ENCODE measurements around the gene KRTAP4-6. TPM values are rescaled to one million over a fixed set of nuclear protein-coding genes. Genes with fewer than 3 reads are reported as not detected.
"Not testable (repeated sequence)": the region's sequence is repeated elsewhere in the genome, so short reads cannot be mapped to it uniquely, and the experiment has no call there.

KRTAP4-6 gene
- total RNA-seq, 1 donor from 2014 or later = not detected

DNA sequence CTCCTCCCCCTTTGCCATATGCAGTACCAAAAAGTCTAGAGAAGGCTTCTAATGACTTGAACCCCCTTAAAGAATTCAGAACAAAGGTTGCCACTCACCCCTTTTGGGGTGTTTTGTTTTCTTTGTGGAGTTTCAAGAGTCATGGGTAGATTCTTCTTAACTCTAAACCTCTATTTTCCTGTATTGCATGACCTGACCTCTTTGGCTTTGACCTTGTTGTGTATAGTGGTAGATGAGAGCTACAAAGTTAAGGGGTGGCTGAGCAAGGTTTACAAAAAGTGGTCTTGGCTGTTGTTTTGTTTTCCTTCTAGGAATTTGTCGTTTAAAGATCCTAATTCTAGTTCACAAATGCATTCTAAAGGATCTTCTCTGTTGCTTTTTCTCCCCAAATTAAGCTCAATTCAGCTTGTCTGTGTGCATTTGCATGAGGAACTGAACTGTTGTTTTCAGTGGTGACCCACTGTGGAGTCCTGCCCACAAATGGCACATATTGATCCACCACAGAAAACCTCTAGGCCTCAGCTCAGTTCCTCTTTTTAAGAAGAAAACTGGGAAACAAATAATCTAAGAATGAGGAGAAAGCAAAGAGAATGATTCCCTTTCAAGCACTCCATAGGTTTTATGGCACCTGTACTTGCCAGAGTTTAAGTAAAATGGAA lies 31.5 kb downstream of the KRTAP4-6 start:
- DNase-seq (ENCODE audit: extremely low read depth, low read depth, low spot score) = not testable (repeated sequence)

DNA sequence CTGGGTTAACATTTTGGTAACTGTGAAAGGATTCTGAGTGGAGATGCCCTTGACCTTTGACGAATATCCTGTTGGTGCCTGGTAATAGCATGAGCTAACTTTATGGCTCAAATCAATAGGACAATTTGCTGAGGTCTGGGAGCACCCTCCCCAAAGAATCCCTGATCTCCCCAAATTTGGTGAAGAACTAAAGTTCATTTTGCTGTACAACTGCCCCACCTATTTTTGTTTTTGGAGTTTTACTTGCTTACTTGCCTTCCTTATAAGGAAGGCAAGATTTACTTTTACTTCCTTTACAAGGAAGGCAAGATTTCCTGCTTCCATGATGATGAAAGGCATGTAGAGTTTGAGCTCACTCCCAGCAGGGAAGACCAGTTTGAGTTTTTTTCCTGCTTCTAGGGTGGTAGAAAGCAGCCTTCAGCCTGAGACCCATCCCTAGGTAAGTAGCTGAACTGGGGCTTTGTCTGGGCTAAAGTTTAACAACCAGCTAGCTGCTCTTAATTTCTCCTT lies 32.3 kb downstream of the KRTAP4-6 start:
- DNase-seq (ENCODE audit: extremely low read depth, low read depth, low spot score) = no peak

DNA sequence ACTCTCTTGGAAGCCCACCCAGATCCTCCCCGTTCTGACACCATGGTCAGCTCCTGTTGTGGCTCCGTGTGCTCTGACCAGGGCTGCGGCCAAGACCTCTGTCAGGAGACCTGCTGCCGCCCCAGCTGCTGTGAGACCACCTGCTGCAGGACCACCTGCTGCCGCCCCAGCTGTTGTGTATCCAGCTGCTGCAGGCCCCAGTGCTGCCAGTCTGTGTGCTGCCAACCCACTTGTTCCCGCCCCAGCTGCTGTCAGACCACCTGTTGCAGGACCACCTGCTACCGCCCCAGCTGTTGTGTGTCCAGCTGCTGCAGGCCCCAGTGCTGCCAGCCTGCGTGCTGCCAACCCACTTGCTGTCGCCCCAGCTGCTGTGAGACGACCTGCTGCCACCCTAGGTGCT lies 35.0 kb downstream of the KRTAP4-6 start, which contains the start of gene KRTAP4-9:
Gene KRTAP4-9 (plus strand): TSS at position 43 of the 400 bp plus-strand sequence. CDS start 0 bp downstream, at position 43.
- DNase-seq (ENCODE audit: extremely low read depth, low read depth, low spot score) = not testable (repeated sequence)

DNA sequence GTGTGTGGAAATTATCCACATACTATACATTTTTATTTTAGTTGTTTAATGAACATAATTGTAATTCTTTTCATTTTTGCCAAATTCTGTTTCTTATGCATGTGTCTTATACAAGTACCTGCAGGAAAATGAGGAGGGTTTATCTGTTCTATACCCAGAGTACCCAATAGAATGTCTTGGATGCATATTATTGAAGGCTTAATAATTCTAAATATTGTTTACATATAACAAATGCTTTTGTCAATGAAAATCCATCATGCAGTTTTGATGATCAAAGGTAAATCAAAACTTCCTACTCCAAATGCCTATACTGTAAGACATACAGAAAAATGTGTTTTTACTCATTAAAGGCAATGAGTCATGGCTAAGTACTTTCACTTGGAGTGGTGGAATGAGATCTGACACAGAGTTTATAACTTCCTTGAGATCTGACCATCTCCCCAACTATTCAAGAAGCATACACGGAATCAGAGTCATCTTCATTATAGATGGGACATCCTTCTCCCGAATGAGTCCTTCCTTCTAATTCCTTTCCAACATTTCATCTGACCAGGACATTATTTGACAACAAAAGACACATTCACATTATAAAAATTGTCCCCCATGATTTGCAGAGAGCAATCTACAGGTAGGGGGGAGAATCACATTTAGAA lies 35.8 kb downstream of the KRTAP4-6 start:
- not testable (repeated sequence) for DNase-seq (ENCODE audit: extremely low read depth, low read depth, low spot score)

DNA sequence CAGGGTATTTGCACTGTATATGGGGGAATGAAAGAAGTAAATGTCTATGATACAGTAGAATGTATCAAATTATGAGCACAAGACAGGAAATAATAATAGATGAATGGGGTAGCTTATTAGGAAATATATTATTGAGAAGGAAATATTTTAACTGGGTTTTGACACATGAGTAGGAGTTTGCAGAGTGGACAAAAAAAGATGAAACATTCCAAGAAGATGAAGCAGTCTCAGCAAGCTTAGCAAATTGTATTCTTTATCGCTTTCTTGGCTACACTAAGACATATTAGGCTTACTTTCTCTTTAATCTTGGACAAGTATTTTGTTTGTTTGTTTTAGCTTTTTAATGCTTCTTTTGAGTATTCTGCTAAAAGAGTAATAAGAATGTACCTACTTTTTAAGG lies 36.4 kb downstream of the KRTAP4-6 start:
- no peak for DNase-seq (ENCODE audit: extremely low read depth, low read depth, low spot score)

DNA sequence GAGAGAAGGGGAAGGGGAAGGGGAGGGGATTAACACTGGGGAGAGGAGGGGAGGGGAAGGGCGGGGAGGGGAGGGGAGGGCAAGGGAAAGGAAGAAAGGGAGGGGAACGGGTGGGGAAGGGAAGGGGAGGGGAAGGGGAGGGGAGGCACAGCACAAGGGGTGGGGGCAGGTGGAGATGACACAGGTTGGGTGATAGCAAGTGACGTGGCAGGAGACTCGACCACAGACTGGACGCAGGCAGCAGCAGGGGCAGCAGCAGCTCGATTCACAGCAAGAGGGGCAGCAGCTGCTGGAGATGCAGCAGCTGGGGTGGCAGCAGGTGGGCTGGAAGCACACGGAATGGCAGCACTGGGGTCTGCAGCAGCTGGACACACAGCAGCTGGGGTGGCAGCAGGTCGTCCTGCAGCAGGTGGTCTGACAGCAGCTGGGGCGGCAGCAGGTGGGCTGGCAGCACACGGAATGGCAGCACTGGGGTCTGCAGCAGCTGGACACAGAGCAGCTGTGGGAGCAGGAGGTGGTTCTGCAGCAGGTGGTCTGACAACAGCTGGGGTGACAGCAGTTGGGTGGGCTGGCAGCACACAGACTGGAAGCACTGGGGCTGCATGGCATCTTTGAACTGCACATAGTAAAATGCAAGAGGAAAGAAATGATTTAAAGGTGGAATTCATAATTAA lies 38.6 kb downstream of the KRTAP4-6 start, which contains the start of gene KRTAP4-16:
Gene KRTAP4-16 (minus strand): TSS at position 624 of the 674 bp plus-strand sequence. CDS start 0 bp downstream, at position 624.
- no peak for DNase-seq (ENCODE audit: extremely low read depth, low read depth, low spot score)

DNA sequence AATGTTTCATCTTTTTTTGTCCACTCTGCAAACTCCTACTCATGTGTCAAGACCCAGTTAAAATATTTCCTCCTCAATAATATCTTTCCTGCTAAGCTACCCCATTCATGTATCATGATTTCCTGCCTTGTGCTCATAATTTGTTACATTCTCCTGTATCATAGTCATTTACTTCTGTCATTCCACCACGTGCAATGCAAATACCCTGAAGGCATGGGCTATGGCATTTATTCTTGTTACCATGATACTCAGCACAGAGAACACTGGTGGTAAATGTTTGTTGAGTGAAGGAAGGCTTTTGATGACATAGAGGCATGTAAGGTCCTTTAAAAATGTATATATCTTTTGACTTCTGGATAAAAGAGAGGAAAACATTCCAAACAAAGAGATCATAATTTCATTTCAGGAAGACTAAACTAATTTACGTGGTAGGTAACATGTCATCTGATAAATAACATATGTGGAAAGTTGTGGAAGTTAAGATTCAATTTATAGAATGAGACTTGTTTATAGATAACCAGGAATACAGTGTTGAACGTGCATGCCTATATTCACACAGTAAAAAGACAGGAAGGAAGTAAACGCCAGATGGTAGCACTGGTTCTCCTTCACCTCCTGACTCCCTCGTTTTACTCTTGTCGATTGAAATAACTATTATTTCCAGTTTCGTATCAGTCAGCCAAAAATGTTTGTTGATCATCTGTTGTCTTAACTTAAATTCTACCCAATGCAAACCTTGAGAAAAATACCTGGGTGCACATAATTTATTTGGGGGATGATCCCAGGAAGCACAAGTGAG lies 40.5 kb downstream of the KRTAP4-6 start:
- DNase-seq (ENCODE audit: extremely low read depth, low read depth, low spot score) = peak; percentile 22

DNA sequence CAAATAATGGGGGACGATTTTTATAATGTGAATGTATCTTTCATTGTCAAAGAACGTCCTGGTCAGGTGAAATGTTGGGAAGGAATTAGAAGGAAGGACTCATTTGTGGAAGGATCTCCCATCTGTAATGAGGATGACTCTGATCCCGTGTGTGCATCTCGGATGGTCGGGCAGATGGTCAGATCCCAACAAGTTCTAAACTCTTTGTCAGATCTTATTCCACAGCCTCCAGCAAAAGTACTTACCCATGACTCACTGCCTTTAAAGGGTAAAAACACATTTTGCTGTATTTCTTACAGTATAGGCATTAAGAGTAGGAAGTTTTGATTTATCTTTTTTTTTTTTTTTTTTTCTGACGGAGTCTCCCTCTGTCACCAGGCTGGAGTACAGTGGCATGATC lies 41.9 kb downstream of the KRTAP4-6 start:
- DNase-seq (ENCODE audit: extremely low read depth, low read depth, low spot score) = no peak

DNA sequence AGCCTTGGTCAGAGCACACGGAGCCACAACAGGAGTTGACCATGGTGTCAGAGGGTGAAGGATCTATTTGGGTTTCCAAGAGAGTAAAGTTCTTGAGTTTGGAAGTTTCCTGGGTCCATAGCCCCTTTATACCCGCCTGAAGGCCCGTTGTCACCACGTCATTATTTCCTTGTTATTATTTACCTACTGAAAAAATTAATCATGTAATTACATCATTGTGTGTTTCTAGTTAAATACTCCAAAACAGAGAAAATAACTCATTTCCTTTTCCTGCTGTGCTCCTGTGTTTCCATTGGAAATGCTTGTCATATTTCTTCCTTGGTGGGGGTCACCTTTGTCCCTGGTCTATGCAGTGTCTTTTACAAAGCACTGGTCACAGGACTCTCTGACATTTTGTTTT lies 42.3 kb downstream of the KRTAP4-6 start, which contains the start of gene KRTAP4-8:
Gene KRTAP4-8 (minus strand): TSS at position 101 of the 400 bp plus-strand sequence. CDS start 58 bp downstream, at position 43.
- DNase-seq (ENCODE audit: extremely low read depth, low read depth, low spot score) = no peak

DNA sequence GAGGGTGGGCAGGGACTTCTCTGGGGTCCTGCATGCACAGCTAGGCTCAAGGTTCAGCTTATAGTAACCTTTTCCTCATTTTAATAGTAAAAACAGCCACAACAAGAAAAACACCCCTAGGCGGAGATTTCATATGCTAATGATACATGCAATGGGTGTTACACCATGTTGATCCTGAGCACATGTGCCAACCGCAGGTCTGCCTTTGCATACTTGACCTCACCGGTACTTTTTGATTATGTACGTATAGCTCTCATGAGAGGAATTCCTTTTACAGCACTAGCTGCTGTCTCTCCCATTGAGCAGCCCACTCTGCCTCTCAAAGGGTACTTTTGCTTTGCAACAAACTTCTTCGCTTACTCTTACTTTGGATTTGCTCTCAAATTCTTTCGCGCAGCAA lies 44.3 kb downstream of the KRTAP4-6 start:
- no peak for DNase-seq (ENCODE audit: extremely low read depth, low read depth, low spot score)

Other genes starting within 250 kb of the KRTAP4-6 start
- not detected in 2 replicates for gene KRT23, start 202.9 kb downstream of the KRTAP4-6 start, total RNA-seq
- gene KRT39, start 173.6 kb downstream of the KRTAP4-6 start, total RNA-seq = not detected in 2 replicates
- not detected in 2 replicates for gene KRT40, start 156.2 kb downstream of the KRTAP4-6 start, total RNA-seq
- not detected in 2 replicates for gene KRTAP3-3, start 146.4 kb downstream of the KRTAP4-6 start, total RNA-seq
- gene KRTAP3-2, start 140.6 kb downstream of the KRTAP4-6 start, total RNA-seq = not detected in 2 replicates
- gene KRTAP3-1, start 131.4 kb downstream of the KRTAP4-6 start, total RNA-seq = not detected in 2 replicates
- 0.29 and 0.82 TPM in 2 replicates for gene KRTAP1-5, start 113.3 kb downstream of the KRTAP4-6 start, total RNA-seq
- gene KRTAP1-4, start 110.3 kb downstream of the KRTAP4-6 start, total RNA-seq = not detected in 2 replicates
- not detected in 2 replicates for gene KRTAP1-3, start 105.7 kb downstream of the KRTAP4-6 start, total RNA-seq
- not detected in 2 replicates for gene KRTAP1-1, start 99.1 kb downstream of the KRTAP4-6 start, total RNA-seq
- not detected in 2 replicates for gene KRTAP2-1, start 93.2 kb downstream of the KRTAP4-6 start, total RNA-seq
- gene KRTAP2-2, start 85.3 kb downstream of the KRTAP4-6 start, total RNA-seq = not detected in 2 replicates
- 1.8 and 5.4 TPM in 2 replicates for gene KRTAP2-3, start 80.4 kb downstream of the KRTAP4-6 start, total RNA-seq
- gene KRTAP2-4, start 74.7 kb downstream of the KRTAP4-6 start, total RNA-seq = not detected in 2 replicates
- not detected in 2 replicates for gene KRTAP4-7, start 56.4 kb downstream of the KRTAP4-6 start, total RNA-seq
- gene KRTAP4-8, start 42.4 kb downstream of the KRTAP4-6 start, total RNA-seq = not detected in 2 replicates
- gene KRTAP4-16, start 38.3 kb downstream of the KRTAP4-6 start, total RNA-seq = not detected in 2 replicates
- gene KRTAP4-9, start 35.2 kb downstream of the KRTAP4-6 start, total RNA-seq = not detected in 2 replicates
- not detected in 2 replicates for gene KRTAP4-11, start 22.2 kb downstream of the KRTAP4-6 start, total RNA-seq
- gene KRTAP4-12, start 16.4 kb downstream of the KRTAP4-6 start, total RNA-seq = not detected in 2 replicates
- not detected in 2 replicates for gene KRTAP4-5, start 9.3 kb upstream of the KRTAP4-6 start, total RNA-seq
- gene KRTAP4-4, start 20.2 kb upstream of the KRTAP4-6 start, total RNA-seq = not detected in 2 replicates
- not detected in 2 replicates for gene KRTAP4-3, start 27.7 kb upstream of the KRTAP4-6 start, total RNA-seq
- not detected in 2 replicates for gene KRTAP4-2, start 37.7 kb upstream of the KRTAP4-6 start, total RNA-seq
- not detected in 2 replicates for gene KRTAP4-1, start 44.4 kb upstream of the KRTAP4-6 start, total RNA-seq
- not detected in 2 replicates for gene KRTAP9-1, start 49.3 kb upstream of the KRTAP4-6 start, total RNA-seq
- gene KRTAP9-2, start 86.1 kb upstream of the KRTAP4-6 start, total RNA-seq = not detected in 2 replicates
- gene KRTAP9-3, start 91.9 kb upstream of the KRTAP4-6 start, total RNA-seq = not detected in 2 replicates
- gene KRTAP9-8, start 97.5 kb upstream of the KRTAP4-6 start, total RNA-seq = not detected in 2 replicates
- gene KRTAP9-4, start 109.1 kb upstream of the KRTAP4-6 start, total RNA-seq = not detected in 2 replicates
- gene KRTAP9-9, start 114.8 kb upstream of the KRTAP4-6 start, total RNA-seq = not detected in 2 replicates
- not detected in 2 replicates for gene KRTAP9-6, start 124.8 kb upstream of the KRTAP4-6 start, total RNA-seq
- not detected in 2 replicates for gene KRTAP9-7, start 135.2 kb upstream of the KRTAP4-6 start, total RNA-seq
- gene KRTAP29-1, start 162.3 kb upstream of the KRTAP4-6 start, total RNA-seq = not detected in 2 replicates
- not detected in 2 replicates for gene KRTAP16-1, start 168.8 kb upstream of the KRTAP4-6 start, total RNA-seq
- not detected in 2 replicates for gene KRTAP17-1, start 175.2 kb upstream of the KRTAP4-6 start, total RNA-seq
- gene KRT33A, start 210.3 kb upstream of the KRTAP4-6 start, total RNA-seq = not detected in 2 replicates
- gene KRT33B, start 229.3 kb upstream of the KRTAP4-6 start, total RNA-seq = not detected in 2 replicates
- gene KRT34, start 241.8 kb upstream of the KRTAP4-6 start, total RNA-seq = 0.35 TPM in 1 of 2 replicates, not detected in the other

All from glomerular endothelial cell (primary cell).